GM12801 (cell line): ENCODE data around the gene KLK14.

Experiments
- TF ChIP-seq, protein P1 (sequence below): IDR thresholded peaks from one replicate; pipeline ENCODE4 v1.5.1; 2011; ENCODE audit warnings: control low read depth; ENCODE audit not compliant: insufficient read length; ENCODE audit errors: extremely low read depth

KLK14 gene

DNA sequence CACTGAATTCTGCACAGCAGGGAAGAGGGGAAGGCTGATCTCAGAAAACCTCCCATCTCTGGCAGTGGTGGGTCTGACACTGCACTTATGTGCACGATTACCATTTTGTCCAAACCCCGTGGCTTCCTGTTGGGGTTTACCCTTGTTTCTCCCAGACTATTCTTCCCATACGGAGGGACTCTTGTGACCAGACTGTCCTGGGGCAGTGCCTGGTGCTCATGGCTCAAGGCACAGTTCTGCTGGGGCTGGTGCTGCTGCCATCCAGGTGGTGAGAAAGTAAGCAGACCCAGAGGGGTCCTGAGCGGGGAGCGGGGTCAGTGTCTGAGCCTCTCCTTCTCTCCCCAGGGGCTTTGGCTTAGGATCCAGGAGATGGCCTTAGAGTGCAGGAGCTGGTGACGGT lies 36.9 kb upstream of the KLK14 start:
- TF ChIP-seq, protein P1, sequence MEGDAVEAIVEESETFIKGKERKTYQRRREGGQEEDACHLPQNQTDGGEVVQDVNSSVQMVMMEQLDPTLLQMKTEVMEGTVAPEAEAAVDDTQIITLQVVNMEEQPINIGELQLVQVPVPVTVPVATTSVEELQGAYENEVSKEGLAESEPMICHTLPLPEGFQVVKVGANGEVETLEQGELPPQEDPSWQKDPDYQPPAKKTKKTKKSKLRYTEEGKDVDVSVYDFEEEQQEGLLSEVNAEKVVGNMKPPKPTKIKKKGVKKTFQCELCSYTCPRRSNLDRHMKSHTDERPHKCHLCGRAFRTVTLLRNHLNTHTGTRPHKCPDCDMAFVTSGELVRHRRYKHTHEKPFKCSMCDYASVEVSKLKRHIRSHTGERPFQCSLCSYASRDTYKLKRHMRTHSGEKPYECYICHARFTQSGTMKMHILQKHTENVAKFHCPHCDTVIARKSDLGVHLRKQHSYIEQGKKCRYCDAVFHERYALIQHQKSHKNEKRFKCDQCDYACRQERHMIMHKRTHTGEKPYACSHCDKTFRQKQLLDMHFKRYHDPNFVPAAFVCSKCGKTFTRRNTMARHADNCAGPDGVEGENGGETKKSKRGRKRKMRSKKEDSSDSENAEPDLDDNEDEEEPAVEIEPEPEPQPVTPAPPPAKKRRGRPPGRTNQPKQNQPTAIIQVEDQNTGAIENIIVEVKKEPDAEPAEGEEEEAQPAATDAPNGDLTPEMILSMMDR = no peak

DNA sequence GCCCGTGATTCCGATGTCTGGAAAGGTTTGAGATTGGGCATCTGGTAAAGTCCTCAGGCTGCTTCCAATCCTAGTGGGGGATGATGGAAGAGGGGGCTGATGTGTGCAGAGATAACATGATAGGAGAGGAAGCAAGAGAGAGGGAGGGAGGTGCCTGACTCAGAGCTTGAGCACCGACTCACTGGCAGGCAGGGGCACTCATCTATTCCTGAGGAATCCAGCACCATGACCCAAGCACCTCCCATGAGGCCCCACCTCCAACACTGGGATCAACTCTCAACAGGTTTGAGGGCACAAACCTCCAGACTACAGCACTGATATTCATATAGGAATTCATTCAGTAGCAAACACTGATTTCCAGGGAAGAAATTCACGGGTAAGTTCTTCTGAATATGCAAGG lies 36.4 kb upstream of the KLK14 start:
- TF ChIP-seq, protein P1 = no peak

DNA sequence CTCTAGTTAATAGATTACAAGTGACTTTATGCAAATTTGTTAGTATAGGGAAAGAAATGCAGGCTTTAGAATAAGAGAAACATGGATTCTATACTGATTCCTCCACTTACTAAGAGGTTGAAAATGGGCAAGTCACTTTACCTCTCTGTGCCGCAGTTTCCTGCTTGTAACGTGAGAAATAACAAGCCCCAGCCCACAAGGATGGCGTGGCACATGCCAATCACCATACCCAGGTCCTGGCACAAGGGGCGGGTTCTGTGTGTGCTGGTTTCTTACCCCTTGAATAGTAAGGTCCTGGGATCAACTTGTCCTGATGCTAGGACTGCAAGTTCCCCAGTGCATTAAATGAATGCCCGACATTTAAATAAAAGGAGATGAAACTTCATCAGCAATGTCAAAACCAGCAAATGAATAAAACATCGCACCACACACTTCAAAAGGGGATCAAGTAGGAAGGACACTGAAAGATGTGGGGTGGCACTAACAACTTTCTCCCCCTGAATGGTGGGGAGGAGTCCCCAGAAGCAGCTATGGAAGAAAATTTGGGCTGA lies 34.1 kb upstream of the KLK14 start:
- TF ChIP-seq, protein P1 = no peak

DNA sequence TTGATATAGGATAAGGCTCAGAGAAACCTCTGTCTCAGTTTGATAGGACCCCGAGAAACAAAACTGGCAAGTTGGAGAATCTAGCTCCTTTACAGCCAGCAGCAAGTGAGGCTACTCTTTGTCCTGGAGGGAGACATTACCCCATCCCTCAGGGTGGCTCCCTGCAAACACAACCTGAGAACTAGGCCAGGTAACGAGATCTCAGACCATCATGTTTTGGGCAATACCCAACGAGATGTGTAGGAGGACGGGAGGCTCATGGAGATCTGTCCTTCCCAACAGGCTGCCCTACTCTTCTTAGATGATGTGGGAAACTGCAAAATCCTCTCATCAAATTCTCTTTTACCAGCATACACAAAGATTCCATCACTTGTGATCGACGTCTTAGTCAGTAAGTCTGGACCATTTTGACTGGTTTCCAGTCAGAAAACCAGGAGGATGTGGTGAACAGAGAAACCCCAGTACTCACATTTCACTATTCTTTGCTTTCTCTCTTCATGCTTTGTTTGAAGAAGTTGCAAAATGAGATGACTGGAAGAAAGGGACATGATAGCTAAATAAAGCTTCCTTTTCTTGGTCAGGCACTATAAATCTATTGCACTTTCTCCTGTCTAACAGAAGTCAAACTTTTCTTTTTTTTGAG lies 31.5 kb upstream of the KLK14 start:
- TF ChIP-seq, protein P1 = no peak

DNA sequence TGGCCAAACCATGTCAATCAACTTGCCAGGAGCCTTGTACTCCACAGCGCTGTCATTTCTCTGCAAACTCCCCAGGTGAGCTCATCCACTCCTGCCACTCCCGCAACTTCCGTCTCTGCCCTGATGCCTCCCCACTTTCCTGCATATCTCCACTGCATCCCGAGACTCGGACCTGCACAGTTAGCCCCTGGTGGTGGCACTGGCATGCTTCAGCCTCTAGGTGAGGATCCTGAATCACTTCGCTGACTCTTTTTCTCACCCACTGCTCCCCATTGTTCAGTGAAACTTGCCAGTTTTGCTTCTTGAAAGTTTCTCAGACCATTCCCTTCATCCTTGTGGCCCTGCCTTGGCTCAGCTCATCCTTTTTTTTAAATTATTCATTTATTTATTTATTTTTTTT lies 28.9 kb upstream of the KLK14 start:
- TF ChIP-seq, protein P1 = no peak

DNA sequence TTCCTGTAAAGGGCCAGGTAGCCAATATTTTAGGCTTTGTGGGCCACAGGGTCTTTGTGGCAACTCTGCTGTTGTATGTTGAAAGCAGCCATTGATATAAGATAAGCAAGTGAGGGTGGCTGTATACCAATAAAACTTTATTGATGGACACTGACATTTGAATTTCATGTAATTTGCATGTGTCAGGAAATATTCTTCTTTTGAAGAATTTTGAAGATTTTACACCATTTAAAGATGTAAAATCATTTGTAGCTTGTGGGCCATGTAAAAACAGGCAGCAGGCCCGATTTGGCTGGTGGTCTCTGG lies 27.9 kb upstream of the KLK14 start:
- TF ChIP-seq, protein P1 = no peak

DNA sequence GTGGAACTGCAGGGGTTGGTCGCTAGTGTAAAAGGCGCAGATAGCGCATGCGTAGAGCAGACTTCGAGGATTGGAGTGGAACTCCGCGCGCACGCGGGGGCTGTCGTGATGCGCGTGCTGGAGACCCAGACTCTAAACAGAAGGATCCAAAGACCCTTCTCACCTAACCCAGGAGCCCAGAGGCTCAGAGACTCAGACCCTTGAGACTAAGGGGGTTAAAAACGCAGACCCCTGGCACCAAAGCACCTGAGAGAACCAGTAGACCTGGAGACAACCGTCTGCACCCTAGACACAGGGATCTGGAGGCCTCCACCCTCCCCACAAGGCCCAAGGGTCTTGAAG lies 26.1 kb upstream of the KLK14 start:
- TF ChIP-seq, protein P1 = no peak
